GM12878 (cell line): ENCODE results near the gene EWSR1. TPM values are rescaled to one million over a fixed set of nuclear protein-coding genes. Genes with fewer than 3 reads are reported as not detected.

ENCODE experiments used
- ATAC-seq: fragments of 200-7000 bp; cut with Tn5 transposase; 3 replicates; pipeline ENCODE4 v1.9.1; 2020; ENCODE audit warnings: mild to moderate bottlenecking, moderate library complexity
- BruUV-seq: library from RNA; stranded (reverse); fragments of 400-500 nt; replicated peaks from 2 replicates; lab custom pipeline; 2021; lab: Mats Ljungman, UMichigan
- CTCF ChIA-PET: fragments of 300-600 bp; sonication (Branson Sonifier 250); formaldehyde crosslinking; extraction: SDS; loops from one replicate; lab custom pipeline; 2021; ENCODE audit warnings: inconsistent platforms; lab: Yijun Ruan, JAX
- POLR2A ChIA-PET: fragments of 350-600 bp; formaldehyde crosslinking; extraction: SDS; loops from one replicate; lab custom pipeline; 2021; ENCODE audit warnings: inconsistent platforms; lab: Charles Lee
- RAD21 ChIA-PET: fragments of 300-600 bp; sonication (Branson Sonifier 250); formaldehyde crosslinking; loops from one replicate; lab custom pipeline; 2023; ENCODE audit warnings: antibody characterized with exemption; ENCODE audit not compliant: unreplicated experiment; lab: Charles Lee
- SMC1A ChIA-PET: fragments of 300-600 bp; sonication (Branson Sonifier 250); formaldehyde crosslinking; loops from one replicate; lab custom pipeline; 2023; ENCODE audit not compliant: unreplicated experiment, uncharacterized antibody; lab: Charles Lee
- DNase-seq: peaks from one replicate; pipeline ENCODE4 v3.0.0-alpha.2; 2011; ENCODE audit warnings: low read depth, low spot score
- FAIRE-seq: peaks from 3 replicates; lab custom pipeline; 2011; peaks lifted over from hg19 to GRCh38; lab: Jason Lieb, UNC
- H2AFZ ChIP-seq: 2 replicates; pipeline ENCODE4 v1.6.0; 2011; ENCODE audit warnings: low read depth, low read length, control low read depth; ENCODE audit not compliant: control insufficient read depth
- H3K27ac ChIP-seq: 2 replicates; pipeline ENCODE4 v1.5.1; 2011; ENCODE audit warnings: control low read depth; ENCODE audit not compliant: control insufficient read depth, insufficient read depth
- H3K27me3 ChIP-seq, 2 experiments: replicated peaks in 1 of 2; 2 replicates each; pipeline versions ENCODE4 v1.6.0 to v1.6.1; 2011; ENCODE audit warnings: low read length in 1 of 2; ENCODE audit not compliant: control insufficient read depth in 2 of 2, insufficient read depth in 2 of 2
- H3K36me3 ChIP-seq, 2 experiments: 2 replicates each; pipeline ENCODE4 v1.5.1; 2011; ENCODE audit warnings: low read length in 1 of 2; ENCODE audit not compliant: control insufficient read depth in 2 of 2, insufficient read depth in 2 of 2
- H3K4me1 ChIP-seq: 2 replicates; pipeline ENCODE4 v1.6.1; 2011; ENCODE audit warnings: mild to moderate bottlenecking, low read length, moderate library complexity, mixed read lengths; ENCODE audit not compliant: control insufficient read depth, insufficient read depth
- H3K4me2 ChIP-seq: 2 replicates; pipeline ENCODE4 v1.6.0; 2011; ENCODE audit warnings: control low read depth; ENCODE audit not compliant: control insufficient read depth, insufficient read depth
- H3K4me3 ChIP-seq: fragments of 200-600 bp; sonication (generic); 2 replicates; pipeline ENCODE4 v1.5.1; 2016
- H3K79me2 ChIP-seq: 2 replicates; pipeline ENCODE4 v1.6.0; 2011; ENCODE audit warnings: low read length; ENCODE audit not compliant: control insufficient read depth, insufficient read depth
- H3K9ac ChIP-seq: 2 replicates; pipeline ENCODE4 v1.8.0; 2011; ENCODE audit warnings: low read length, control low read depth, mixed read lengths; ENCODE audit not compliant: control insufficient read depth, insufficient read depth
- H3K9me3 ChIP-seq: replicated peaks from 3 replicates; pipeline ENCODE4 v1.5.1; 2011; ENCODE audit warnings: mild to moderate bottlenecking, low read length; ENCODE audit not compliant: control insufficient read depth, insufficient read depth
- H4K20me1 ChIP-seq: 2 replicates; pipeline ENCODE4 v1.6.0; 2011; ENCODE audit not compliant: control insufficient read depth, insufficient read depth
- BCL11A ChIP-seq: IDR thresholded peaks from 2 replicates; pipeline ENCODE4 v1.6.1; 2011; ENCODE audit warnings: low read depth, low read length
- BCLAF1 ChIP-seq: fragments of 450-650 bp; IDR thresholded peaks from 2 replicates; pipeline ENCODE4 v1.6.1; 2017; ENCODE audit warnings: antibody characterized with exemption, mild to moderate bottlenecking, moderate library complexity
- DPF2 ChIP-seq: fragments of 450-650 bp; IDR thresholded peaks from 2 replicates; pipeline ENCODE4 v1.6.1; 2017; ENCODE audit warnings: mild to moderate bottlenecking
- EZH2 ChIP-seq: IDR thresholded peaks from 2 replicates; pipeline ENCODE4 v1.6.1; 2012; ENCODE audit warnings: low read depth, mild to moderate bottlenecking, control low read depth, inconsistent platforms, low read length, borderline replicate concordance; ENCODE audit not compliant: control insufficient read depth
- IKZF1 ChIP-seq: fragments of 450-650 bp; conservative IDR thresholded peaks from 2 replicates; pipeline ENCODE4 v1.6.1; 2017; ENCODE audit warnings: antibody characterized with exemption, mild to moderate bottlenecking
- POU2F2 ChIP-seq: IDR thresholded peaks from 3 replicates; pipeline ENCODE4 v1.6.1; 2011; ENCODE audit warnings: low read depth, mild to moderate bottlenecking, low read length, borderline replicate concordance
- RELA ChIP-seq: fragments of 450-650 bp; IDR thresholded peaks from 2 replicates; pipeline ENCODE4 v1.8.0; 2014; ENCODE audit warnings: borderline replicate concordance; ENCODE audit not compliant: partially characterized antibody
- RUNX3 ChIP-seq: IDR thresholded peaks from 2 replicates; pipeline ENCODE4 v1.6.1; 2012; ENCODE audit warnings: low read length, inconsistent platforms
- WGBS: methylation state at CpG from one replicate; pipeline ENCODE4 v1.1.6; 2016; ENCODE audit warnings: low lambda C conversion rate; ENCODE audit not compliant: insufficient replicate concordance, insufficient coverage; ENCODE audit errors: missing lambda C conversion rate; 5-methylcytosine and 5-hydroxymethylcytosine counted together
- in situ Hi-C: fragments of 300-500 bp; cut with MboI; formaldehyde crosslinking; loops from 9 replicates; pipeline ENCODE4 v1.14.3; 2018; ENCODE audit warnings: mixed read lengths
- intact Hi-C: fragments of 100-400 bp; cut with micrococcal nuclease; formaldehyde crosslinking; loops from one replicate; pipeline ENCODE4 v1.14.2; 2022; ENCODE audit not compliant: unreplicated experiment
- polyA plus RNA-seq, 11 experiments: library from polyadenylated mRNA; depleted of rRNA in 4 of 11; unstranded in 6 of 11; stranded (reverse) in 5 of 11; fragments of >200 nt; fragmentation: Nextera tagmentation in 4 of 11; fragmentation: Illumina TruSeq in 1 of 11; extraction: Ambion mirVana in 4 of 11; extraction: Trizol in 1 of 11; gene quantifications; 1 replicate in 1 of 11; 2 replicates in 10 of 11; pipeline versions ENCODE4 v1.2.1 to v1.2.3, GENCODE V29; 2011 to 2016; ENCODE audit warnings: inconsistent platforms in 2 of 11, missing spikeins in 2 of 11, low read depth in 1 of 11
- total RNA-seq, 4 experiments: library from RNA; depleted of rRNA in 3 of 4; stranded (reverse); fragments of >200 nt in 3 of 4; fragmentation: Illumina TruSeq in 1 of 4; extraction: Trizol in 1 of 4; gene quantifications; 2 replicates each; pipeline versions ENCODE4 v1.2.1 to v1.2.3, GENCODE V29; 2013 to 2021
- TF ChIP-seq, protein P1 (sequence below): fragments of 450-650 bp; IDR thresholded peaks from 2 replicates; pipeline ENCODE4 v1.6.1; 2017; ENCODE audit warnings: mild to moderate bottlenecking
- TF ChIP-seq, protein P2 (sequence below): fragments of 450-650 bp; IDR thresholded peaks from 2 replicates; pipeline ENCODE4 v1.6.1; 2018; ENCODE audit warnings: mild to moderate bottlenecking, low read depth, moderate library complexity; ENCODE audit not compliant: partially characterized antibody
- TF ChIP-seq, protein P3 (sequence below): IDR thresholded peaks from 2 replicates; pipeline ENCODE4 v1.6.1; 2011; ENCODE audit warnings: low read depth, mild to moderate bottlenecking, low read length, moderate library complexity, borderline replicate concordance; ENCODE audit errors: extremely low read depth

EWSR1 gene
- total and polyA plus RNA-seq, 10 of the 15 experiments (the other 5 are each of a cell fraction or from before 2014, with no cell fraction given): 130 to 480 (median 356) TPM

- CTCF ChIA-PET: interaction anchor here (0.9 to 1.6 kb wide), 2 partner anchors 9 to 47 kb away, joined by 3 to 5 read pairs; no protein-coding TSS in a partner anchor
- WGBS: 54% methylated on average over 10 of the region's 10 CpGs
- BruUV-seq: no TSS peak
- H3K79me2 ChIP-seq: no peaks in the 10 kb centered on the region
- H3K4me3 ChIP-seq: no peak overlapping the region
- H3K9ac ChIP-seq: no peak overlapping the region
- intact Hi-C loops: no loop called here
- H3K36me3 ChIP-seq: no peaks in the 10 kb centered on the region
- H3K4me2 ChIP-seq: no peak overlapping the region
- TF ChIP-seq IKZF1: no peak
- TF ChIP-seq RELA: no peak
- TF ChIP-seq, protein P1, sequence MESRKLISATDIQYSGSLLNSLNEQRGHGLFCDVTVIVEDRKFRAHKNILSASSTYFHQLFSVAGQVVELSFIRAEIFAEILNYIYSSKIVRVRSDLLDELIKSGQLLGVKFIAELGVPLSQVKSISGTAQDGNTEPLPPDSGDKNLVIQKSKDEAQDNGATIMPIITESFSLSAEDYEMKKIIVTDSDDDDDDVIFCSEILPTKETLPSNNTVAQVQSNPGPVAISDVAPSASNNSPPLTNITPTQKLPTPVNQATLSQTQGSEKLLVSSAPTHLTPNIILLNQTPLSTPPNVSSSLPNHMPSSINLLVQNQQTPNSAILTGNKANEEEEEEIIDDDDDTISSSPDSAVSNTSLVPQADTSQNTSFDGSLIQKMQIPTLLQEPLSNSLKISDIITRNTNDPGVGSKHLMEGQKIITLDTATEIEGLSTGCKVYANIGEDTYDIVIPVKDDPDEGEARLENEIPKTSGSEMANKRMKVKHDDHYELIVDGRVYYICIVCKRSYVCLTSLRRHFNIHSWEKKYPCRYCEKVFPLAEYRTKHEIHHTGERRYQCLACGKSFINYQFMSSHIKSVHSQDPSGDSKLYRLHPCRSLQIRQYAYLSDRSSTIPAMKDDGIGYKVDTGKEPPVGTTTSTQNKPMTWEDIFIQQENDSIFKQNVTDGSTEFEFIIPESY: no peak
- TF ChIP-seq RUNX3: no peak
- TF ChIP-seq POU2F2: no peak
- TF ChIP-seq EZH2: no peak
- TF ChIP-seq, protein P2, sequence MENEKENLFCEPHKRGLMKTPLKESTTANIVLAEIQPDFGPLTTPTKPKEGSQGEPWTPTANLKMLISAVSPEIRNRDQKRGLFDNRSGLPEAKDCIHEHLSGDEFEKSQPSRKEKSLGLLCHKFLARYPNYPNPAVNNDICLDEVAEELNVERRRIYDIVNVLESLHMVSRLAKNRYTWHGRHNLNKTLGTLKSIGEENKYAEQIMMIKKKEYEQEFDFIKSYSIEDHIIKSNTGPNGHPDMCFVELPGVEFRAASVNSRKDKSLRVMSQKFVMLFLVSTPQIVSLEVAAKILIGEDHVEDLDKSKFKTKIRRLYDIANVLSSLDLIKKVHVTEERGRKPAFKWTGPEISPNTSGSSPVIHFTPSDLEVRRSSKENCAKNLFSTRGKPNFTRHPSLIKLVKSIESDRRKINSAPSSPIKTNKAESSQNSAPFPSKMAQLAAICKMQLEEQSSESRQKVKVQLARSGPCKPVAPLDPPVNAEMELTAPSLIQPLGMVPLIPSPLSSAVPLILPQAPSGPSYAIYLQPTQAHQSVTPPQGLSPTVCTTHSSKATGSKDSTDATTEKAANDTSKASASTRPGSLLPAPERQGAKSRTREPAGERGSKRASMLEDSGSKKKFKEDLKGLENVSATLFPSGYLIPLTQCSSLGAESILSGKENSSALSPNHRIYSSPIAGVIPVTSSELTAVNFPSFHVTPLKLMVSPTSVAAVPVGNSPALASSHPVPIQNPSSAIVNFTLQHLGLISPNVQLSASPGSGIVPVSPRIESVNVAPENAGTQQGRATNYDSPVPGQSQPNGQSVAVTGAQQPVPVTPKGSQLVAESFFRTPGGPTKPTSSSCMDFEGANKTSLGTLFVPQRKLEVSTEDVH: no peak
- no peak for TF ChIP-seq BCLAF1
- TF ChIP-seq, protein P3, sequence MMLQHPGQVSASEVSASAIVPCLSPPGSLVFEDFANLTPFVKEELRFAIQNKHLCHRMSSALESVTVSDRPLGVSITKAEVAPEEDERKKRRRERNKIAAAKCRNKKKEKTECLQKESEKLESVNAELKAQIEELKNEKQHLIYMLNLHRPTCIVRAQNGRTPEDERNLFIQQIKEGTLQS: no peak
- no peak for TF ChIP-seq BCL11A
- TF ChIP-seq DPF2: no peak
- TF ChIP-seq, all 136 proteins: peak for 0
- H3K27me3 ChIP-seq: no peaks in the 10 kb centered on the region
- ChIA-PET SMC1A (interaction anchor here (0.8 to 0.9 kb wide), 2 partner anchors 18 to 211 kb away, joined by 3 read pairs; no protein-coding TSS in a partner anchor), POLR2A (no interaction called here), RAD21 (no interaction called here)
- no peak overlapping the region for H3K27ac ChIP-seq
- no peaks in the 10 kb centered on the region for H3K9me3 ChIP-seq
- in situ Hi-C loops: no loop called here
- ATAC-seq (no peak), DNase-seq (no peak), FAIRE-seq (no peak)
- no peaks in the 10 kb centered on the region for H3K4me1 ChIP-seq
- H2AFZ ChIP-seq: no peak overlapping the region
- no peaks in the 10 kb centered on the region for H4K20me1 ChIP-seq
Observed at GRCh38 chr22:29251981-29252911, 15.8 kb upstream of the EWSR1 start.
